ENCODE measurements around the gene ARHGEF16. TPM values are rescaled to one million over a fixed set of nuclear protein-coding genes. Genes with fewer than 3 reads are reported as not detected.

Gene ARHGEF16
- total RNA-seq, 1 experiment from 2014 or later, result 17.2 TPM

DNA sequence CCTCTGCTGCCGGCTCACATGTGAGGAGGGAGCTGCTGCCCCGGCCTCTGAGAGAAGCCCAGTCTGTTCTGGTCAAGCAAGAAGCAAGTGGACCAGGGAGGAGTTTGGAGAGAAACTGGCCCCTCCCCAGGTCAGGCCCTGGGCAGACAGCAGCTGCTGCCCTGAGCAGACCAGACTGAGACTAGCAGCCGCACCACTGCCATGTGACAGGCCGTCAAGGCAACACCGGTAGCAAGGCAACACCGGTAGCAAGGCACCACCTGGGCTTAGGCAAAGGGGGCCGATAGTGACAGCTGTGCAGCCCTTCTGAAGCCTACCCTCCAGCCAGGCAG is 50.3 kb downstream of the ARHGEF16 start (continued):
- TF ChIP-seq, protein P1, sequence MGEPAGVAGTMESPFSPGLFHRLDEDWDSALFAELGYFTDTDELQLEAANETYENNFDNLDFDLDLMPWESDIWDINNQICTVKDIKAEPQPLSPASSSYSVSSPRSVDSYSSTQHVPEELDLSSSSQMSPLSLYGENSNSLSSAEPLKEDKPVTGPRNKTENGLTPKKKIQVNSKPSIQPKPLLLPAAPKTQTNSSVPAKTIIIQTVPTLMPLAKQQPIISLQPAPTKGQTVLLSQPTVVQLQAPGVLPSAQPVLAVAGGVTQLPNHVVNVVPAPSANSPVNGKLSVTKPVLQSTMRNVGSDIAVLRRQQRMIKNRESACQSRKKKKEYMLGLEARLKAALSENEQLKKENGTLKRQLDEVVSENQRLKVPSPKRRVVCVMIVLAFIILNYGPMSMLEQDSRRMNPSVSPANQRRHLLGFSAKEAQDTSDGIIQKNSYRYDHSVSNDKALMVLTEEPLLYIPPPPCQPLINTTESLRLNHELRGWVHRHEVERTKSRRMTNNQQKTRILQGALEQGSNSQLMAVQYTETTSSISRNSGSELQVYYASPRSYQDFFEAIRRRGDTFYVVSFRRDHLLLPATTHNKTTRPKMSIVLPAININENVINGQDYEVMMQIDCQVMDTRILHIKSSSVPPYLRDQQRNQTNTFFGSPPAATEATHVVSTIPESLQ (CRISPR knock-in tag; IDR thresholded peaks at IDR 0.05), result no peak
- no peak for TF ChIP-seq KAT7 (CRISPR knock-in tag; IDR thresholded peaks at IDR 0.05; ENCODE audit: borderline replicate concordance)

DNA sequence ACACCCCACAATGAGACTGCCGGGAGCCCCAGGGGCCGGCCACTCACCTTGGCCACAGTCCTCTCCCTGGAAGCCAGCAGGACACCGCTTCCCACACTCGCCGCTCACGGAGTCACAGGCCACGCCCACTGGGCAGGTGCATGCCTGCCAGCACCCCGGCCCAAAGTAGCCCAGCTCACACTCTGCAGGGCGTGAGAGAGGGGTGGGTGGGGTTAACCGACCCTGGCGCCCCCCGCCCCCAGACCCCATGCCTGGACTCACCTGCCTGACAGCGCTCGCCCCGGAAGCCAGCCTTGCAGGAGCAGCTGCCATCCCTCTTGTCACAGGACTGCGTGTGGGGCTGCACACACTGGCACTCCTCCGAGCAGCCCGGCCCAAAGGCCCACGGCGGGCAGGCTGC is 50.7 kb downstream of the ARHGEF16 start:
- H3K4me1 Mint-ChIP-seq, result no peaks in the 10 kb centered on the region
- POLR2A ChIA-PET, result no interaction called here
- H3K27me3 Mint-ChIP-seq (ENCODE audit: low read depth), result no peaks in the 10 kb centered on the region
- H3K27ac Mint-ChIP-seq, result no peak overlapping the region
- TF ChIP-seq ZNF416 (CRISPR knock-in tag; IDR thresholded peaks at IDR 0.05) (no peak), GTF2I (CRISPR knock-in tag; conservative IDR thresholded peaks at IDR 0.05) (no peak), NR2C2 (CRISPR knock-in tag; IDR thresholded peaks at IDR 0.05) (no peak), NFATC4 (CRISPR knock-in tag; IDR thresholded peaks at IDR 0.05) (no peak), TP53 (CRISPR knock-in tag; IDR thresholded peaks at IDR 0.05) (no peak)
- TF ChIP-seq, protein P2, sequence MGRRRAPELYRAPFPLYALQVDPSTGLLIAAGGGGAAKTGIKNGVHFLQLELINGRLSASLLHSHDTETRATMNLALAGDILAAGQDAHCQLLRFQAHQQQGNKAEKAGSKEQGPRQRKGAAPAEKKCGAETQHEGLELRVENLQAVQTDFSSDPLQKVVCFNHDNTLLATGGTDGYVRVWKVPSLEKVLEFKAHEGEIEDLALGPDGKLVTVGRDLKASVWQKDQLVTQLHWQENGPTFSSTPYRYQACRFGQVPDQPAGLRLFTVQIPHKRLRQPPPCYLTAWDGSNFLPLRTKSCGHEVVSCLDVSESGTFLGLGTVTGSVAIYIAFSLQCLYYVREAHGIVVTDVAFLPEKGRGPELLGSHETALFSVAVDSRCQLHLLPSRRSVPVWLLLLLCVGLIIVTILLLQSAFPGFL (CRISPR knock-in tag; IDR thresholded peaks at IDR 0.05; ENCODE audit: borderline replicate concordance), result no peak
- TF ChIP-seq, protein P3, sequence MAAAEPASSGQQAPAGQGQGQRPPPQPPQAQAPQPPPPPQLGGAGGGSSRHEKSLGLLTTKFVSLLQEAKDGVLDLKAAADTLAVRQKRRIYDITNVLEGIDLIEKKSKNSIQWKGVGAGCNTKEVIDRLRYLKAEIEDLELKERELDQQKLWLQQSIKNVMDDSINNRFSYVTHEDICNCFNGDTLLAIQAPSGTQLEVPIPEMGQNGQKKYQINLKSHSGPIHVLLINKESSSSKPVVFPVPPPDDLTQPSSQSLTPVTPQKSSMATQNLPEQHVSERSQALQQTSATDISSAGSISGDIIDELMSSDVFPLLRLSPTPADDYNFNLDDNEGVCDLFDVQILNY (CRISPR knock-in tag; IDR thresholded peaks at IDR 0.05), result no peak
- TF ChIP-seq, protein P4, sequence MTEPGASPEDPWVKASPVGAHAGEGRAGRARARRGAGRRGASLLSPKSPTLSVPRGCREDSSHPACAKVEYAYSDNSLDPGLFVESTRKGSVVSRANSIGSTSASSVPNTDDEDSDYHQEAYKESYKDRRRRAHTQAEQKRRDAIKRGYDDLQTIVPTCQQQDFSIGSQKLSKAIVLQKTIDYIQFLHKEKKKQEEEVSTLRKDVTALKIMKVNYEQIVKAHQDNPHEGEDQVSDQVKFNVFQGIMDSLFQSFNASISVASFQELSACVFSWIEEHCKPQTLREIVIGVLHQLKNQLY (CRISPR knock-in tag; IDR thresholded peaks at IDR 0.05), result no peak
- TF ChIP-seq, protein P5, sequence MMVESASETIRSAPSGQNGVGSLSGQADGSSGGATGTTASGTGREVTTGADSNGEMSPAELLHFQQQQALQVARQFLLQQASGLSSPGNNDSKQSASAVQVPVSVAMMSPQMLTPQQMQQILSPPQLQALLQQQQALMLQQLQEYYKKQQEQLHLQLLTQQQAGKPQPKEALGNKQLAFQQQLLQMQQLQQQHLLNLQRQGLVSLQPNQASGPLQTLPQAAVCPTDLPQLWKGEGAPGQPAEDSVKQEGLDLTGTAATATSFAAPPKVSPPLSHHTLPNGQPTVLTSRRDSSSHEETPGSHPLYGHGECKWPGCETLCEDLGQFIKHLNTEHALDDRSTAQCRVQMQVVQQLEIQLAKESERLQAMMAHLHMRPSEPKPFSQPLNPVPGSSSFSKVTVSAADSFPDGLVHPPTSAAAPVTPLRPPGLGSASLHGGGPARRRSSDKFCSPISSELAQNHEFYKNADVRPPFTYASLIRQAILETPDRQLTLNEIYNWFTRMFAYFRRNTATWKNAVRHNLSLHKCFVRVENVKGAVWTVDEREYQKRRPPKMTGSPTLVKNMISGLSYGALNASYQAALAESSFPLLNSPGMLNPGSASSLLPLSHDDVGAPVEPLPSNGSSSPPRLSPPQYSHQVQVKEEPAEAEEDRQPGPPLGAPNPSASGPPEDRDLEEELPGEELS (CRISPR knock-in tag; IDR thresholded peaks at IDR 0.05), result no peak
- TF ChIP-seq, protein P6, sequence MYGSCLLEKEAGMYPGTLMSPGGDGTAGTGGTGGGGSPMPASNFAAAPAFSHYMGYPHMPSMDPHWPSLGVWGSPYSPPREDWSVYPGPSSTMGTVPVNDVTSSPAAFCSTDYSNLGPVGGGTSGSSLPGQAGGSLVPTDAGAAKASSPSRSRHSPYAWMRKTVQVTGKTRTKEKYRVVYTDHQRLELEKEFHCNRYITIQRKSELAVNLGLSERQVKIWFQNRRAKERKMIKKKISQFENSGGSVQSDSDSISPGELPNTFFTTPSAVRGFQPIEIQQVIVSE (CRISPR knock-in tag; IDR thresholded peaks at IDR 0.05; ENCODE audit: borderline replicate concordance), result no peak
- no peaks in the 10 kb centered on the region for H3K36me3 Mint-ChIP-seq
- ATAC-seq (no peak), DNase-seq (ENCODE audit: low spot score) (no peak)
- CTCF ChIA-PET, result interaction anchor here (2.4 to 5.4 kb wide), 2 partner anchors 13 to 14 kb away, joined by 13 to 34 read pairs; no protein-coding TSS in a partner anchor
- no peaks in the 10 kb centered on the region for H3K9me3 Mint-ChIP-seq
- no peak overlapping the region for H3K4me3 Mint-ChIP-seq

DNA sequence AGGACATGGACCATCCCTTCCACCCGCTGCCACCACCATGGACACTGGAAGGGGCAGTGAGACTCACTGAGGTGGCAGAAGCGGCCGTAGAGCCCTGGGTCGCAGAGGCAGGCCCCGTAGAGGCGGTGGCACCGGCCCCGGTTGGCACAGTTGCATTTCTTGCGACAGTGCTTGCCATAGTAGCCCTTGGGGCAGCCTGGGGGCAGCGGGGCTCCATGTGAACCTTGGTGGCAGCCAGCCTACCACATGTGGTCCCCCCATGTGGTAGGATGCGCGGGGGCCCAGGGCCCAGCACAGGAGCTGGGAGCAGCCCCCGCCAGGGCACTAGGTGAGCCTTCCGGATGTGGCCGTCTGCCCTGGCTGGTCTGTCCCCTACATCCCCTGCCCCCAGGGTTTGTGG is 51.6 kb downstream of the ARHGEF16 start:
- Mint-ChIP-seq H3K4me3 (no peak overlapping the region), H3K27me3 (ENCODE audit: low read depth) (no peaks in the 10 kb centered on the region), H3K9me3 (no peaks in the 10 kb centered on the region), H3K27ac (no peak overlapping the region), H3K36me3 (no peaks in the 10 kb centered on the region), H3K4me1 (no peaks in the 10 kb centered on the region)
- ChIA-PET POLR2A (no interaction called here), CTCF (interaction anchor here (1.0 to 5.4 kb wide), 5 partner anchors 12 to 115 kb away, joined by 3 to 34 read pairs (median 8); no protein-coding TSS in a partner anchor)
- ATAC-seq, result no peak
- DNase-seq (ENCODE audit: low spot score), result no peak
- no peak for TF ChIP-seq JUN (CRISPR knock-in tag; IDR thresholded peaks at IDR 0.05)
- TF ChIP-seq, protein P7, sequence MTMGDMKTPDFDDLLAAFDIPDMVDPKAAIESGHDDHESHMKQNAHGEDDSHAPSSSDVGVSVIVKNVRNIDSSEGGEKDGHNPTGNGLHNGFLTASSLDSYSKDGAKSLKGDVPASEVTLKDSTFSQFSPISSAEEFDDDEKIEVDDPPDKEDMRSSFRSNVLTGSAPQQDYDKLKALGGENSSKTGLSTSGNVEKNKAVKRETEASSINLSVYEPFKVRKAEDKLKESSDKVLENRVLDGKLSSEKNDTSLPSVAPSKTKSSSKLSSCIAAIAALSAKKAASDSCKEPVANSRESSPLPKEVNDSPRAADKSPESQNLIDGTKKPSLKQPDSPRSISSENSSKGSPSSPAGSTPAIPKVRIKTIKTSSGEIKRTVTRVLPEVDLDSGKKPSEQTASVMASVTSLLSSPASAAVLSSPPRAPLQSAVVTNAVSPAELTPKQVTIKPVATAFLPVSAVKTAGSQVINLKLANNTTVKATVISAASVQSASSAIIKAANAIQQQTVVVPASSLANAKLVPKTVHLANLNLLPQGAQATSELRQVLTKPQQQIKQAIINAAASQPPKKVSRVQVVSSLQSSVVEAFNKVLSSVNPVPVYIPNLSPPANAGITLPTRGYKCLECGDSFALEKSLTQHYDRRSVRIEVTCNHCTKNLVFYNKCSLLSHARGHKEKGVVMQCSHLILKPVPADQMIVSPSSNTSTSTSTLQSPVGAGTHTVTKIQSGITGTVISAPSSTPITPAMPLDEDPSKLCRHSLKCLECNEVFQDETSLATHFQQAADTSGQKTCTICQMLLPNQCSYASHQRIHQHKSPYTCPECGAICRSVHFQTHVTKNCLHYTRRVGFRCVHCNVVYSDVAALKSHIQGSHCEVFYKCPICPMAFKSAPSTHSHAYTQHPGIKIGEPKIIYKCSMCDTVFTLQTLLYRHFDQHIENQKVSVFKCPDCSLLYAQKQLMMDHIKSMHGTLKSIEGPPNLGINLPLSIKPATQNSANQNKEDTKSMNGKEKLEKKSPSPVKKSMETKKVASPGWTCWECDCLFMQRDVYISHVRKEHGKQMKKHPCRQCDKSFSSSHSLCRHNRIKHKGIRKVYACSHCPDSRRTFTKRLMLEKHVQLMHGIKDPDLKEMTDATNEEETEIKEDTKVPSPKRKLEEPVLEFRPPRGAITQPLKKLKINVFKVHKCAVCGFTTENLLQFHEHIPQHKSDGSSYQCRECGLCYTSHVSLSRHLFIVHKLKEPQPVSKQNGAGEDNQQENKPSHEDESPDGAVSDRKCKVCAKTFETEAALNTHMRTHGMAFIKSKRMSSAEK (CRISPR knock-in tag; IDR thresholded peaks at IDR 0.05; ENCODE audit: borderline replicate concordance), result no peak
- TF ChIP-seq, protein P5 (CRISPR knock-in tag; IDR thresholded peaks at IDR 0.05), result no peak
- TF ChIP-seq, protein P8, sequence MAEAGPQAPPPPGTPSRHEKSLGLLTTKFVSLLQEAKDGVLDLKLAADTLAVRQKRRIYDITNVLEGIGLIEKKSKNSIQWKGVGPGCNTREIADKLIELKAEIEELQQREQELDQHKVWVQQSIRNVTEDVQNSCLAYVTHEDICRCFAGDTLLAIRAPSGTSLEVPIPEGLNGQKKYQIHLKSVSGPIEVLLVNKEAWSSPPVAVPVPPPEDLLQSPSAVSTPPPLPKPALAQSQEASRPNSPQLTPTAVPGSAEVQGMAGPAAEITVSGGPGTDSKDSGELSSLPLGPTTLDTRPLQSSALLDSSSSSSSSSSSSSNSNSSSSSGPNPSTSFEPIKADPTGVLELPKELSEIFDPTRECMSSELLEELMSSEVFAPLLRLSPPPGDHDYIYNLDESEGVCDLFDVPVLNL (CRISPR knock-in tag; IDR thresholded peaks at IDR 0.05; ENCODE audit: borderline replicate concordance, low read depth), result no peak

Data from WTC11 (cell line).